GM18861 (cell line): ENCODE results near the gene ZNF669.
"Not testable (repeated sequence)": the region's sequence is repeated elsewhere in the genome, so short reads cannot be mapped to it uniquely, and the experiment has no call there.

ENCODE experiments used
- ATAC-seq: cut with Tn5 transposase; IDR thresholded peaks from one replicate; pipeline ENCODE4 v1.9.1; 2021; ENCODE audit not compliant: unreplicated experiment

The ZNF669 gene

DNA sequence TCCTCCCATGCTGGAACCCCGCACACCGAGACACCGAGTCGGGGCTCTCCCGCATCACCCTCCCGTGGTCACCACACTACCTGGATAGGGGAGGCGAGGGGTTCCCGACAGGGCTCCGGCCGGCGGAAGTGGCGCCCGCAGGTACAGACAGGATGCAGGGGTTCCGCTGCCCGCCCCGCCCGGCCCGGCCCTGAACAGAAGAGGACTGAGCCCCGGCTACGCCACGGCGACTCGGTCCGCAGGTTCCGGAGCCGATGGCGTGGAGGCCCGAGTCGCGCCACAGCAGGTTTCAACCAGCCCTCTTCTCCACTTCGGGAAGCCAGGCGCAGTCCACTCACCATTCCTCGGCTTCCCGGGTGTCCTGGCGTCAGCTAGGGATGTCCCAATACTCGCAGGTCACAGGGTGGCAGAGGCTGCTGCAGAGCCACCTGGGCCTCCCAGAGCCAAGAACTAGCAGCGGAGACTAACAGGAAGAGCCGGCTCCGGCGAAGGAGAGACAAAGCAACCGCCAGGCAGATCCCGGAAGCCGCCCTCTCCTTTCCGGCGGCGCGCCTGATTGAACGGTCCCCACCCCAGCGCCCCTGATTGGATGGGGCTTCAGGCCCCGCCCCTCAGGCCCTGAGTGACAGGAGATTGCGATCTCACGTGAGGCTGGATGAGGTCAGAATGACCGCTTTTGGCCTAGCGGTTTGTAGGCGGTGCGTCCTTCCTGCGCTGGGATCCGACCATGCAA, at the start of gene ZNF669:
ZNF669 (minus strand) TSS at position 498 of the 733 bp plus-strand sequence; CDS start at position 341, 157 bp downstream.
- ATAC-seq = peak; percentile 98

DNA sequence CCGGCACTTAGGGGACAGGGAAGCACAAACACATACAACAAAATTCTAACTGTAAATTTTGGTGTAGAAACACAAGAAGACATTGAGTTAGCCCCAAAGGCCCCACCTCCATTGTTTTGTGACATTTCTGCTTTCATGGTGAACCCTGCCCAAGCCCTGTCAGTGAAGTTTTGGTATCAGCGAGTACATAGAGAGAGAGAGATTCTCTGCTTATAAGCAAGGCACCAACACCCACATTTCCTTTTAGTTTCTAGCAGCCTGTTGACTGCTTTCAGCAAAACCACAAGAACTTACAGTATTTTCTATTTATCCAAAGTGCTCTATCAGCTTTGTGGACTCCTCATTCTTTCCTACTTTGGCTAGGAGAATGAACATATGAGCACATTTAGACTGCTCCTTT, 43.6 kb upstream of the ZNF669 start:
- ATAC-seq = no peak

- ATAC-seq = not testable (repeated sequence)
These were observed 43.0 kb upstream of the ZNF669 start for GRCh38 chr1:247147120-247147519.

DNA sequence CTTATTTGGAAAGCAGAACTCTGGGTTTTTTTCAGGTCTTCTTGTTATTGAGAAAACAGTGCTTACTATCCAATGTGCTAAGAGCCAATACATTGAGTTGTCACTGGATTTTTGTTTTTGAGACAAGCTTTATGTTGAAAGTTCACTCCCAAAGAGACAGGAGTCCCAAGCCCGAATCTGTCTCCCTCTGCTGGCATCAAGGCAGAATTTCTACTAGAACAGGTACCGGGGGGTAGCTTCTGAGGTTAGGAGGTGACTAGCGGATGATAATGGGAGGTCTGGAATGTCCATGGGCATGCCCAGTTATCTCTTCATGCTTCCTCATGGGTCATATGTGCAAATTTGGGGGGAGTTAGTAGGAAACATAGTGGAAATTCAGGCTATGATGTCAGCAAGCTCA, 42.5 kb upstream of the ZNF669 start:
- no peak for ATAC-seq

GRCh38 chr1:247145279-247145678, 41.1 kb upstream of the ZNF669 start:
- no peak for ATAC-seq

GRCh38 chr1:247139557-247139956, 35.4 kb upstream of the ZNF669 start:
- ATAC-seq = not testable (repeated sequence)

- ATAC-seq = no peak
These were observed 27.1 kb upstream of the ZNF669 start for GRCh38 chr1:247131236-247131635.

DNA sequence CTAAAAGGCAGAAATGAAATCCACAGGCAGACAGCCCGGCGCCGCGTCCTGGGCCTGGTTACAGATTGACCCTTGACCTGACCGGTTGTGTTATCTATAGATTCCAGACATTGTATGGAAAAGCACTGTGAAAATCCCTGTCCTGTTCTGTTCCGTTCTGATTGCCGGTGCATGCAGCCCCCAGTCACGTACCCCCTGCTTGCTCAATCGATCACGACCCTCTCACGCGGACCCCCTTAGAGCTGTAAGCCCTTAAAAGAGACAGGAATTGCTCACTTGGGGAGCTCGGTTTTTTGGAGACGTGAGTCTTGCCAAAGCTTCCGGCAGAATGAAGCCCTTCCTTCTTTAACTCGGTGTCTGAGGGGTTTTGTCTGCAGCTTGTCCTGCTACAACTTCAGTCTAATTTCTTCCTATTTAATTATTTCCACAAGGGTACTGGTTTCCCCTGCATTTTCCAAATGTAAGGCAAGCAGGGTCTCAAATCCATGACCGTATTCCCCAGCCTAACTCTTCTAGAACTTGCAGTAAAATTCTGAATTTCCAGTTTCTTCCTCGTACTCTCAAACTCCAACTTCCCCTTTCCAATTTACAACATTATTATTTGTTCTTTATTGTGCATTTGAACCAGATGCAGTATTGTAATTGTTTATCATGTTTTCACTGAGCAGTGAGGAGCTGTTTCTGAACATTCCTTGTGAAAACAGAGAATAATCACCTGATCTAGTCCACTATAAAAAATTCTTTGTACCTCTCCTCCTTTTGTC, 23.5 kb upstream of the ZNF669 start:
- not testable (repeated sequence) for ATAC-seq

- ATAC-seq = peak; percentile 27
These were observed 22.4 kb upstream of the ZNF669 start for GRCh38 chr1:247126601-247127000.

DNA sequence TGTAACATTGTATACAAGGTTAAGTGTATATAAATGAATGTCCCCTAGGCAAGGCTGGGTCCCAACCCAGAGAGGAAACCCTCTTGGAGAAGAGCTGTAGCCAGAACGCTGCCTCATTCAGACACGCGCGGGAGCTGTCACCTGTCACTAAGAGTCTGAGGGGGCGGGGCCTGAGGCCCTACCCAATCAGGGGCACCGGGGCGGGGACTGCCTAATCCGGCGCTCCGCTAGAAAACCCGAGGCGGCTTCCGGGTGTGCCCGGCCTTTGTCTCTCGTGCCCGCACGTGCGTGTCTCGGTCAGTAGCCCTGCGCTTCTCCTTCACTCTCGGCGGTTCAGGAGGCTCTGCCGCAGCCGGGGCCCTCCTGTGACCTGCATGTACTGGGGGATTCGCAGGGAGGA, 22.0 kb upstream of the ZNF669 start:
- peak; percentile 97 for ATAC-seq

DNA sequence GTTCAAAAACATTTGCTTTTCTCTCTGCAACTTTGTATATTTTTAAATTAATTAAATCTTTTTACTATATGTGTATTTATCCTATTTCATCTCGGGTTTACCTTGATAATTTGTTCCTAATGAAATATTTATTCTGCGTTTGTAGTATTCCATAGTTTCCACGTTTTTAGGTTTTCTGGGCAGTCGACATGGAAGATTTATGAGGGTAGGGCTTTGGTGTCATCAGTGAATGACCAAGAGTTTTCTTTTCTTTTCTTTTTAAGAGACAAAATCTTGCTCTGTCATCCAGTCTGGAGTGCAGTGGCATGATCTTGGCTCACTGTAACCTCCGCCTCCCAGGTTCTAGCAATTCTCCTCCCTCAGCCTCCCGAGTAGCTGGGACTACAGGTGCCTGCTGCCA, 17.2 kb upstream of the ZNF669 start:
- no peak for ATAC-seq

DNA sequence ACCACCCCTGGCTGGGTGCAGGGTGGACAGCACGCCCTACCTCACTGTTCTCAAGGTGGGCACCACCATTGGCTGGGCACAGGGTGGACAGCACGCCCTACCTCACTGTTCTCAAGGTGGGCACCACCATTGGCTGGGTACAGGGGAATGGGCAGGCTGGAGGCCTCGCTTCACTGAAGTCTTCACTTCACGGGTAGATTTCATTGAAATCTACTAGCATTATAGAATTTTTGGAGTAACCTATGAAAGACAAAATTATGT, 16.2 kb upstream of the ZNF669 start:
- not testable (repeated sequence) for ATAC-seq

GRCh38 chr1:247119600-247120407, 15.6 kb upstream of the ZNF669 start:
- no peak for ATAC-seq

GRCh38 chr1:247118946-247119446, 14.8 kb upstream of the ZNF669 start:
- no peak for ATAC-seq

- no peak for ATAC-seq
These were observed 11.4 kb upstream of the ZNF669 start for GRCh38 chr1:247115545-247115944.

GRCh38 chr1:247115141-247115510, 11.0 kb upstream of the ZNF669 start:
- ATAC-seq = no peak

DNA sequence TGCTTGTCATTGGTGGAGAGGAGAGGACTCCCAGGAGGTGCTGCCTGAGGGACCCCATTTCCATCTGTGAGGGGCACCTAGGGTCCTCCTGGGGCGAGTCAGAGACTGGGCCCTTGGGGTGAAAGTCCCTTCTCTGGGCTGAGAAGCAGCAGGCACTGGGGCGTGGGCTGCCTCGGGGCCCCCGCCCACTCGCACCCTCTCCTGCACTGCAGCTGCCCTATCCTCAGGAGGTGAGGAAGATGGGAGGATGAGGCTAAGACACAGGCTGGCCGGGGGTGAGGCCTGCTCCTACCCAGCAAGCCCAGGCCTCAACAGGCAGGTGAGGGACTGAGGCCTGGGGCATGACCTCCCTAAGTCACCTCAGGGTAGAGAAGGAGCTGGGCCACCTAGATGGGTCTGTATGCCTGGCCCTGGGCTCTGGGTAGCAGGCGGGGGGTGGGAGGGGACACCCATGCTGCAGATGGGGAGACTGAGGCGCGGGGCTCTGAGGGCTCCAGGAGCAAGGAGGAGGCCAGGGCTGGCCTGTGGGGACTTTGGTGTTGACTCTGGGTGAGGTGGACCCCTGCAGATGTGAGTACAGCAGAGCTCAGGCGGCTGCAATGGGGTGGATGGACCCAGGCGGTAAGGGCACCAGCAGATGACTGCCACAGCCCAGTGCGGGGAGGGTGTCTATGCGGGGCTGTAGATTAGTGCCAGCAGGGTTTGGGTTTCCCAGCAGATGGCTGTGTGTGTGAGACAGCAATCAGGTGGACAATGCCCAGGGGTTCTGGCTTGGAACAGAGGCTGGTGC, 10.4 kb upstream of the ZNF669 start:
- no peak for ATAC-seq

DNA sequence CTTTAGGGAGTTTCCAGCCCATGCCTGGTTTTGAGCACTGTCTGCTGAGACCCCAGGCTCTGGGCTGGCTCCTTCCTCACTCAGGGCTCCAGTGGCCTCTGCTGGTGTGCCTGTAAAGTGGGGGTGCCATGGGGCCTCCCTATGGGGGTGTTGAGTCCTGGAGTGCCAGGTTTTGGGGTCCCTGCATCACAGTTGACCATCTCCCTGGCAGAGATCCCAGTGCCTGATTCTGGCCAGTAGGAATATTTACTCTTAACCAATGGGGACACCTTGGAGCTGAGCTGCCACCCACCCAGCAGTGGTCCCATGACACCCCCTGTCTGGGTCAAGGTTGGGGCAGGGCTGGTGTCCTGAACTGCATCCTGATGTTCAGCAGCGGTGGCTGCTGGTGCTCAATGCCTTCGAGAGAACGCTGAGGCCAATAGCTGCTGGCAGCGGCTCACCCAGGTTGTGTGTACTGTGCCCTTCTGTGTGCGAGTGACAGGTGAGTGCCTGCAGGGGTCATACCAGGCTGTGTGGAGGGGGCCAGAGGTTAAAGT, 9.6 kb upstream of the ZNF669 start:
- no peak for ATAC-seq

- no peak for ATAC-seq
These were observed 8.9 kb upstream of the ZNF669 start for GRCh38 chr1:247113094-247113497.

DNA sequence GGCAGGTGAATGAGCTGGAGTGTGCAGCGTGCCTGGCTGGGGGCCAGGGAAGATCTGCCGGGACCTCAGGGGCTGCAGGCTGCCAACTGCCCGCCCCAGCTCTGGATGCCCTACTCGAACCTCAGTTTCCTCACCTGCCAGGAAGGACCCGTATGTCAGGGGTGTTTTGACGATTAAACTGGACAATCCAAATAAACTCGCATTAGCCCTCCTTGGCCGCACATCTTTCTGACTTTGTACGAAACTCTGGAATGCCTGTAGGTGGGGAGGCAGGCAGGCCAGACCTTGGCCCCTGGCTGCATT, 8.3 kb upstream of the ZNF669 start:
- ATAC-seq = no peak
